Thyroid gland (tissue), 4 donors: ENCODE results near the gene ACY1. TPM values are rescaled to one million over a fixed set of nuclear protein-coding genes. Genes with fewer than 3 reads are reported as not detected.

Source experiments
- DNase-seq, 2 donors: peaks; one replicate each; pipeline ENCODE4 v3.0.0-alpha.2; 2019
- H3K27ac ChIP-seq, 3 donors: fragments of 200-600 bp; sonication (generic); 1 replicate in 2 of 3; 2 replicates in 1 of 3; pipeline ENCODE4 v1.5.1; 2016 to 2019; ENCODE audit warnings: mild to moderate bottlenecking in 1 of 3, moderate library complexity in 1 of 3
- H3K27me3 ChIP-seq: fragments of 200-600 bp; sonication (generic); one replicate; pipeline ENCODE4 v1.5.1; 2019
- H3K36me3 ChIP-seq, 2 donors: fragments of 200-600 bp; sonication (generic); one replicate each; pipeline ENCODE4 v1.5.1; 2016 to 2019
- H3K4me1 ChIP-seq, 2 donors: fragments of 200-600 bp; sonication (generic); one replicate each; pipeline ENCODE4 v1.5.1; 2017 to 2019
- H3K4me3 ChIP-seq, 3 donors: fragments of 200-600 bp; sonication (generic); replicated peaks in 1 of 3; 1 replicate in 2 of 3; 2 replicates in 1 of 3; pipeline ENCODE4 v1.5.1; 2016; ENCODE audit warnings: mild to moderate bottlenecking in 1 of 3
- H3K9me3 ChIP-seq: fragments of 200-600 bp; sonication (generic); one replicate; pipeline ENCODE4 v1.5.1; 2017
- CTCF ChIP-seq, 6 experiments: fragments of 200-600 bp in 3 of 6; fragments of 450-650 bp in 3 of 6; sonication (generic) in 3 of 6; IDR thresholded peaks; one replicate each; pipeline ENCODE4 v1.5.1; 2016 to 2019; ENCODE audit warnings: antibody characterized with exemption in 6 of 6, mild to moderate bottlenecking in 2 of 6, inconsistent platforms in 1 of 6, moderate library complexity in 1 of 6
- POLR2A ChIP-seq, 2 donors: fragments of 450-650 bp; IDR thresholded peaks; one replicate each; pipeline ENCODE4 v1.6.1; 2017; ENCODE audit warnings: antibody characterized with exemption in 2 of 2, mild to moderate bottlenecking in 2 of 2, moderate library complexity in 1 of 2
- WGBS, 2 donors: methylation state at CpG; one replicate each; pipeline ENCODE4 v1.1.5; 2017; 5-methylcytosine and 5-hydroxymethylcytosine counted together
- intact Hi-C: fragments of 100-400 bp; cut with DNase I; formaldehyde crosslinking; loops from one replicate; pipeline ENCODE4 v1.15.1; 2023
- total RNA-seq, 4 donors: library from RNA; depleted of rRNA; stranded (reverse); fragments of >200 nt; gene quantifications; one replicate each; pipeline ENCODE4 v1.2.3, GENCODE V29; 2016

The ACY1 gene
- total RNA-seq, 4 donors from 2014 or later = 34.9 to 98.8 (median 77.6) TPM

DNA sequence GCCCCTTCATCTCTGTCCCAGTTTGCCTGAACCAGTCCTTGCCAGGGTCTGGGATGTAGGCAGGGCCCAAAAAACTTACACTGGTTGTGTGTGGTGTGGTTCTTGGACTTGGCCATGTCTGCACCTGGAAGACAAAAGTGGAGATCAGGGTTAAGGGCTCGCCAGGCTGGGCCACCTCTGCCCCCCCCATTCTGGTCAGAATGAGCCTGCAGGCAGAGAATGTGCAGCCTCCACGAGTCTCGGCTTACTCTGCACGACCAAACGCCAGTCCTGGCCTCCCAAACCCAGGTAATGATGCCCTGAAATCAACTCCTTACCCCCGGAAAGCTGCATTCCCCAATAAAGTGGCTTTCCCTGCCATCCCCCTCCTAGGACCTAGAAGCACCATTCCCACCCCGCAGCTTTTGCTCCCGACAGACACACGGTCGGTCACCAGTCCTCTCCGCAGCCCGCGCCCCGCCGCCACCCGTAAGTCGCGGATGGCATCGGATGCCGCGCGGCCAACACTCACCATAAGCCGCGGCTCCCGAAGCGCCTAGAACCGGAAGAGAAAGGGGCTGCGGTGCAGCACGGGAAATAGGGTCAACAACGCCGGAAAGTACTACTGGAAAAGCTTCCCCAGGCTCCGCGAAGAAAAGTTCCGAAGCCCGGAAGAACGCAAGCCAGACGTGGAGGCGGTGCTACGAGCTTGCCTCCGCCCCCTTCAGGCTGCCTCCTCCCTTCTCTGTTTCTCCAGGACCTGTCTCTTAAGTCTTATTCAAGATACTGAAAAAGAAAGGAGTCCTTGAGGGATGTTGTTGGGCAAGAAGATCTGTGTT, 12.2 kb downstream of the ACY1 start, which contains the start of gene RPL29:
TSS of gene RPL29 (minus strand) at position 550 of the 818 bp plus-strand sequence. CDS start at position 116, 434 bp downstream.
- peaks cover 8 to 23% of the 10 kb centered on the region in 2 donors for H3K4me1 ChIP-seq
- no peaks in the 10 kb centered on the region for H3K27me3 ChIP-seq
- H3K4me3 ChIP-seq = peak within 1 kb of the TSS; percentile 62 to 86 (median 70)
- H3K9me3 ChIP-seq = no peaks in the 10 kb centered on the region
- H3K27ac ChIP-seq = peak within 1 kb of the TSS; percentile 85 to 98 (median 86)
- TF ChIP-seq CTCF (IDR thresholded peaks at IDR 0.05) (no peak), POLR2A (IDR thresholded peaks at IDR 0.05) (peak in 1 of 2 donors; percentile 66)
- intact Hi-C loops = no loop called here
- H3K36me3 ChIP-seq = peaks cover 17 to 18% of the 10 kb centered on the region in 2 donors
- 1% methylated on average over 32 to 39 of the region's 40 CpGs for WGBS, 2 donors
- DNase-seq = peak; percentile 92

GRCh38 chr3:51997172-51997571, 13.8 kb downstream of the ACY1 start:
- H3K9me3 ChIP-seq = no peaks in the 10 kb centered on the region
- no peak overlapping the region for H3K4me3 ChIP-seq
- no peaks in the 10 kb centered on the region for H3K27me3 ChIP-seq
- peaks cover 17 to 18% of the 10 kb centered on the region in 2 donors for H3K36me3 ChIP-seq
- peaks cover 8 to 19% of the 10 kb centered on the region in 2 donors for H3K4me1 ChIP-seq
- WGBS, 2 donors = 51 to 60% methylated on average over 2 of the region's 2 CpGs
- intact Hi-C loops = no loop called here
- no peak for TF ChIP-seq POLR2A (IDR thresholded peaks at IDR 0.05)
- TF ChIP-seq CTCF (IDR thresholded peaks at IDR 0.05) = no peak
- no peak for DNase-seq
- H3K27ac ChIP-seq = no peak overlapping the region

GRCh38 chr3:51997935-51998596, 14.7 kb downstream of the ACY1 start:
- DNase-seq = no peak
- 51 to 63% methylated on average over 7 of the region's 7 CpGs for WGBS, 2 donors
- TF ChIP-seq CTCF (IDR thresholded peaks at IDR 0.05) = no peak
- TF ChIP-seq POLR2A (IDR thresholded peaks at IDR 0.05) = no peak
- Histone ChIP-seq H3K9me3 (no peaks in the 10 kb centered on the region), H3K4me3 (no peak overlapping the region), H3K36me3 (peaks cover 15 to 17% of the 10 kb centered on the region in 2 donors), H3K27me3 (no peaks in the 10 kb centered on the region), H3K27ac (no peak overlapping the region), H3K4me1 (peaks cover 8 to 13% of the 10 kb centered on the region in 2 donors)
- intact Hi-C loops = no loop called here

GRCh38 chr3:51998774-51999173, 15.4 kb downstream of the ACY1 start:
- intact Hi-C loops = no loop called here
- WGBS, 2 donors = 70 to 81% methylated on average over 7 of the region's 7 CpGs

More at GRCh38 chr3:51998774-51999173, 15.4 kb downstream of the ACY1 start:
- H3K4me1 ChIP-seq = peaks cover 8 to 13% of the 10 kb centered on the region in 2 donors
- no peak overlapping the region for H3K4me3 ChIP-seq
- no peak for DNase-seq
- no peaks in the 10 kb centered on the region for H3K27me3 ChIP-seq
- H3K27ac ChIP-seq = no peak overlapping the region
- no peaks in the 10 kb centered on the region for H3K9me3 ChIP-seq
- TF ChIP-seq POLR2A (IDR thresholded peaks at IDR 0.05) (no peak), CTCF (IDR thresholded peaks at IDR 0.05) (no peak)
- H3K36me3 ChIP-seq = peaks cover 11% of the 10 kb centered on the region in 2 donors
